SU-DHL-6 (cell line): ENCODE data around the gene TMEM151B.

Source experiments
- CTCF ChIP-seq: fragments of 200-600 bp; sonication (generic); IDR thresholded peaks from one replicate; pipeline ENCODE4 v1.5.1; 2017; ENCODE audit warnings: antibody characterized with exemption, mild to moderate bottlenecking, low read length, moderate library complexity; ENCODE audit not compliant: insufficient read depth, poor library complexity, severe bottlenecking
- EZH2phosphoT487 ChIP-seq: fragments of 200-600 bp; sonication (generic), shearing (Covaris generic); conservative IDR thresholded peaks from 2 replicates; pipeline ENCODE4 v1.6.1; 2018; ENCODE audit warnings: mild to moderate bottlenecking, antibody characterized with exemption, low read length, moderate library complexity, mixed read lengths

- TF ChIP-seq EZH2phosphoT487, result no peak
- no peak for TF ChIP-seq CTCF
These were observed 71.0 kb downstream of the TMEM151B start for GRCh38 chr6:44341095-44341890.
